ENCODE results near the gene MAP4K5.

Gene MAP4K5

GRCh38 chr14:50476134-50476533, 56.2 kb downstream of the MAP4K5 start:
- DNase-seq (ENCODE audit: low read depth in 2 of 2): no peak

GRCh38 chr14:50475460-50475859, 56.9 kb downstream of the MAP4K5 start:
- DNase-seq (ENCODE audit: low read depth in 2 of 2): no peak

- no peak for DNase-seq (ENCODE audit: low read depth in 2 of 2)
These were observed 60.4 kb downstream of the MAP4K5 start for GRCh38 chr14:50471838-50472465.

- DNase-seq (ENCODE audit: low read depth in 2 of 2): no peak
These were observed 62.4 kb downstream of the MAP4K5 start for GRCh38 chr14:50469982-50470381.

GRCh38 chr14:50462111-50462510, 70.3 kb downstream of the MAP4K5 start:
- no peak for DNase-seq (ENCODE audit: low read depth in 2 of 2)

GRCh38 chr14:50453869-50454268, 78.5 kb downstream of the MAP4K5 start:
- no peak for DNase-seq (ENCODE audit: low read depth in 2 of 2)

- no peak for DNase-seq (ENCODE audit: low read depth in 2 of 2)
These were observed 79.2 kb downstream of the MAP4K5 start for GRCh38 chr14:50452979-50453705.

- no peak for DNase-seq (ENCODE audit: low read depth in 2 of 2)
These were observed 80.1 kb downstream of the MAP4K5 start for GRCh38 chr14:50452296-50452695.

GRCh38 chr14:50451854-50452253, 80.5 kb downstream of the MAP4K5 start:
- no peak for DNase-seq (ENCODE audit: low read depth in 2 of 2)

- no peak for DNase-seq (ENCODE audit: low read depth in 2 of 2)
These were observed 84.9 kb downstream of the MAP4K5 start for GRCh38 chr14:50447461-50447860.

GRCh38 chr14:50434528-50434927, 97.8 kb downstream of the MAP4K5 start:
- no peak for DNase-seq (ENCODE audit: low read depth in 2 of 2)

GRCh38 chr14:50432131-50432530, 100.2 kb downstream of the MAP4K5 start:
- DNase-seq (ENCODE audit: low read depth in 2 of 2): no peak

GRCh38 chr14:50425816-50426215, 106.6 kb downstream of the MAP4K5 start:
- no peak for DNase-seq (ENCODE audit: low read depth in 2 of 2)

GRCh38 chr14:50425105-50425504, 107.3 kb downstream of the MAP4K5 start:
- DNase-seq (ENCODE audit: low read depth in 2 of 2): no peak

- no peak for DNase-seq (ENCODE audit: low read depth in 2 of 2)
These were observed 108.8 kb downstream of the MAP4K5 start for GRCh38 chr14:50423529-50423928.

- DNase-seq (ENCODE audit: low read depth in 2 of 2): no peak
These were observed 110.9 kb downstream of the MAP4K5 start for GRCh38 chr14:50421499-50421898.

GRCh38 chr14:50417853-50418252, 114.5 kb downstream of the MAP4K5 start:
- DNase-seq (ENCODE audit: low read depth in 2 of 2): no peak

- DNase-seq (ENCODE audit: low read depth in 2 of 2): no peak
These were observed 121.4 kb downstream of the MAP4K5 start for GRCh38 chr14:50410921-50411320.

- DNase-seq (ENCODE audit: low read depth in 2 of 2): no peak
These were observed 122.3 kb downstream of the MAP4K5 start for GRCh38 chr14:50410071-50410470.

- DNase-seq (ENCODE audit: low read depth in 2 of 2): no peak
These were observed 125.1 kb downstream of the MAP4K5 start for GRCh38 chr14:50407111-50407812.

GRCh38 chr14:50403419-50403818, 128.9 kb downstream of the MAP4K5 start:
- DNase-seq (ENCODE audit: low read depth in 2 of 2): no peak

GRCh38 chr14:50402965-50403364, 129.4 kb downstream of the MAP4K5 start:
- DNase-seq (ENCODE audit: low read depth in 2 of 2): no peak

- no peak for DNase-seq (ENCODE audit: low read depth in 2 of 2)
These were observed 131.9 kb downstream of the MAP4K5 start for GRCh38 chr14:50400461-50400860.
